Neuronal stem cell (in vitro differentiated cells): ENCODE measurements around the gene XYLT1.

Experiments
- DNase-seq: peaks from one replicate; pipeline ENCODE4 v3.0.0-alpha.2; 2013; ENCODE audit warnings: low spot score
- H2AFZ ChIP-seq: one replicate; pipeline ENCODE4 v1.6.1; 2013; ENCODE audit warnings: mild to moderate bottlenecking, low read length, inconsistent platforms
- H2AK5ac ChIP-seq: 2 replicates; pipeline ENCODE4 v1.6.1; 2013; ENCODE audit warnings: low read depth, mild to moderate bottlenecking, inconsistent platforms, low read length, moderate library complexity, mixed read lengths
- H2BK120ac ChIP-seq: 2 replicates; pipeline ENCODE4 v1.6.1; 2013; ENCODE audit warnings: low read depth, mild to moderate bottlenecking, inconsistent platforms, low read length, moderate library complexity, mixed read lengths
- H2BK12ac ChIP-seq: one replicate; pipeline ENCODE4 v1.6.1; 2013; ENCODE audit warnings: low read length, inconsistent platforms
- H2BK15ac ChIP-seq: 2 replicates; pipeline ENCODE4 v1.6.1; 2013; ENCODE audit warnings: mild to moderate bottlenecking, low read length, inconsistent platforms, mixed read lengths
- H2BK5ac ChIP-seq: one replicate; pipeline ENCODE4 v1.6.1; 2013; ENCODE audit warnings: inconsistent platforms, mild to moderate bottlenecking, low read length, moderate library complexity
- H3K14ac ChIP-seq: one replicate; pipeline ENCODE4 v1.6.1; 2013; ENCODE audit warnings: low read length, inconsistent platforms
- H3K18ac ChIP-seq: 2 replicates; pipeline ENCODE4 v1.6.1; 2013; ENCODE audit warnings: low read length, inconsistent platforms
- H3K23ac ChIP-seq: 2 replicates; pipeline ENCODE4 v1.6.1; 2013; ENCODE audit warnings: low read depth, mild to moderate bottlenecking, mixed read lengths, low read length, inconsistent platforms; ENCODE audit not compliant: poor library complexity
- H3K27ac ChIP-seq: replicated peaks from 3 replicates; pipeline ENCODE4 v1.5.1; 2013; ENCODE audit warnings: low read length, inconsistent platforms
- H3K27me3 ChIP-seq, 3 experiments: 2 replicates each; pipeline ENCODE4 v1.6.1; 2013; ENCODE audit warnings: low read length in 3 of 3, mild to moderate bottlenecking in 2 of 3, inconsistent platforms in 1 of 3, low read depth in 1 of 3, mixed read lengths in 1 of 3, moderate library complexity in 1 of 3; ENCODE audit not compliant: control insufficient read depth in 3 of 3, insufficient read depth in 3 of 3
- H3K36me3 ChIP-seq, 2 donors: replicated peaks in 1 of 2; 2 replicates each; pipeline ENCODE4 v1.6.1; 2013; ENCODE audit warnings: low read length in 2 of 2; ENCODE audit not compliant: control insufficient read depth in 2 of 2, insufficient read depth in 2 of 2
- H3K4ac ChIP-seq: 2 replicates; pipeline ENCODE4 v1.6.1; 2013; ENCODE audit warnings: inconsistent platforms, mild to moderate bottlenecking, low read length, moderate library complexity
- H3K4me1 ChIP-seq, 2 donors: 1 replicate in 1 of 2; 2 replicates in 1 of 2; pipeline ENCODE4 v1.6.1; 2013; ENCODE audit warnings: low read length in 2 of 2, low read depth in 1 of 2; ENCODE audit not compliant: control insufficient read depth in 2 of 2, insufficient read depth in 1 of 2
- H3K4me2 ChIP-seq: one replicate; pipeline ENCODE4 v1.6.1; 2013; ENCODE audit warnings: mild to moderate bottlenecking, low read length, inconsistent platforms; ENCODE audit not compliant: insufficient read depth, poor library complexity, severe bottlenecking
- H3K4me3 ChIP-seq, 2 donors: 2 replicates each; pipeline ENCODE4 v1.5.1; 2013; ENCODE audit warnings: low read length in 2 of 2, mild to moderate bottlenecking in 2 of 2, inconsistent platforms in 1 of 2, moderate library complexity in 1 of 2
- H3K79me1 ChIP-seq: one replicate; pipeline ENCODE4 v1.6.1; 2013; ENCODE audit warnings: low read depth, mild to moderate bottlenecking, inconsistent platforms, low read length, moderate library complexity
- H3K9ac ChIP-seq: one replicate; pipeline ENCODE4 v1.6.1; 2013; ENCODE audit warnings: mild to moderate bottlenecking, low read depth, low read length, inconsistent platforms; ENCODE audit not compliant: poor library complexity
- H3K9me3 ChIP-seq, 2 donors: replicated peaks in 1 of 2; 2 replicates each; pipeline versions ENCODE3 to v1.6.1; 2013; ENCODE audit warnings: low read length in 2 of 2, mild to moderate bottlenecking in 2 of 2, inconsistent platforms in 1 of 2, low read depth in 1 of 2, mixed read lengths in 1 of 2, moderate library complexity in 1 of 2; ENCODE audit not compliant: control insufficient read depth in 2 of 2, insufficient read depth in 1 of 2
- H4K8ac ChIP-seq: one replicate; pipeline ENCODE4 v1.6.1; 2013; ENCODE audit warnings: low read depth, mild to moderate bottlenecking, inconsistent platforms, low read length, moderate library complexity
- H4K91ac ChIP-seq: one replicate; pipeline ENCODE4 v1.6.1; 2013; ENCODE audit warnings: low read length, low read depth, mild to moderate bottlenecking, inconsistent platforms; ENCODE audit not compliant: poor library complexity
- WGBS, 2 donors: extraction: QIAGEN DNeasy Blood & Tissue Kit; methylation state at CpG; one replicate each; pipeline ENCODE4 v1.1.7; 2013; ENCODE audit warnings: missing lambda C conversion rate in 2 of 2, mixed read lengths in 1 of 2; ENCODE audit not compliant: insufficient read length in 2 of 2, insufficient replicate concordance in 1 of 2; ENCODE audit errors: extremely low coverage in 2 of 2; 5-methylcytosine and 5-hydroxymethylcytosine counted together

Gene XYLT1

DNA sequence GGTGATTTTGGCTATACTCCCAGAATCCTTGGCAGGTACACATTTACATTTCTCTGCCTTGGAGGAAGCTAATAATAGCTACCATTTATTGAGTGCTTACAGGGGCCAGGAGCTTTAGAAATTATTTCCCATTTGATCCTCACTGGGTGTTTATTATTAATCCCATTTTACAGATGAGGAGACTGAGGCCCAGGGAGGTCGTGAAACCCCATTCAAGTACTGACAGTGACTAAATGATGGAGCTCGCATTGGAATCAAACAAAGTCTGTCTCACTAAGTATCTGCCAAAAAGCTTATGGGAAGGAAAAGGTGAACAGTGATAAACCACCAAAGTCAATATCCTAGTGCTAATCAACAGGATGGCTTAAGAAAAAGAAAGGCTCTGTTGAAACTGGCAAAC, 33.3 kb upstream of the XYLT1 start:
- Histone ChIP-seq H3K27me3 (no peaks in the 10 kb centered on the region), H2BK15ac (no peak overlapping the region), H2BK120ac (no peak overlapping the region), H4K8ac (no peak overlapping the region), H3K27ac (no peak overlapping the region), H3K4me2 (no peak overlapping the region), H3K18ac (no peak overlapping the region), H2BK5ac (no peak overlapping the region), H2AK5ac (no peak overlapping the region), H3K36me3 (no peaks in the 10 kb centered on the region), H3K14ac (no peak overlapping the region), H3K4me1 (no peaks in the 10 kb centered on the region), H3K9ac (no peak overlapping the region), H3K9me3 (peaks cover 0 to 7% of the 10 kb centered on the region in 2 donors), H3K23ac (no peak overlapping the region), H3K79me1 (no peaks in the 10 kb centered on the region), H4K91ac (no peak overlapping the region), H2BK12ac (no peak overlapping the region), H3K4ac (no peak overlapping the region), H2AFZ (no peak overlapping the region), H3K4me3 (no peak overlapping the region)
- DNase-seq = no peak
- WGBS, 2 donors = no CpG with 5 or more reads among the region's 2 CpGs

DNA sequence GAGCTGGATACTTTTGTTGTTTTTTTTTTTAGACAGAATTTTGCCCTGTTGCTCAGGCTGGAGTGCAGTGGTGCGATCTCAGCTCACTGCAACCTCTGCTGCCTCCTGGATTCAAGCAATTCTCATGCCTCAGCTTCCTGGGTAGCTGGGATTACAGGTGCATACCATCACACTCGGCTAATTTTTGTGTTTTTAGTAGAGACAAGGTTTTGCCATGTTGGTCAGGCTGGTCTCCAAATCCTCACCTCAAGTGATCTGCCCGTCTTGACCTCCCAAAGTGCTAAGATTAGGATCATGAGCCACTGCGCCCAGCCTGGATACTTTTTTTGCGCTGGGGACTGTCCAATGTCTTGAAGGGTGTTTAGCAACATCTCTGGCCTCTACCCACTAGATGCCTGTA, 32.6 kb upstream of the XYLT1 start:
- H3K9me3 ChIP-seq = peaks cover 0 to 4% of the 10 kb centered on the region in 2 donors
- H2AK5ac ChIP-seq = no peak overlapping the region
- H2BK120ac ChIP-seq = no peak overlapping the region
- no peak overlapping the region for H3K18ac ChIP-seq
- no peak overlapping the region for H2BK5ac ChIP-seq
- H3K4me2 ChIP-seq = no peak overlapping the region
- H4K91ac ChIP-seq = no peak overlapping the region
- no peak overlapping the region for H4K8ac ChIP-seq
- no peak overlapping the region for H3K9ac ChIP-seq
- H2BK15ac ChIP-seq = no peak overlapping the region
- no CpG with 5 or more reads among the region's 5 CpGs for WGBS, 2 donors
- no peak overlapping the region for H3K4ac ChIP-seq
- H3K23ac ChIP-seq = no peak overlapping the region
- no peaks in the 10 kb centered on the region for H3K4me1 ChIP-seq
- H3K79me1 ChIP-seq = no peaks in the 10 kb centered on the region
- H3K27ac ChIP-seq = no peak overlapping the region
- H2BK12ac ChIP-seq = no peak overlapping the region
- no peak for DNase-seq
- H3K4me3 ChIP-seq = no peak overlapping the region
- H3K27me3 ChIP-seq = no peaks in the 10 kb centered on the region
- no peak overlapping the region for H3K14ac ChIP-seq
- no peaks in the 10 kb centered on the region for H3K36me3 ChIP-seq
- H2AFZ ChIP-seq = no peak overlapping the region

DNA sequence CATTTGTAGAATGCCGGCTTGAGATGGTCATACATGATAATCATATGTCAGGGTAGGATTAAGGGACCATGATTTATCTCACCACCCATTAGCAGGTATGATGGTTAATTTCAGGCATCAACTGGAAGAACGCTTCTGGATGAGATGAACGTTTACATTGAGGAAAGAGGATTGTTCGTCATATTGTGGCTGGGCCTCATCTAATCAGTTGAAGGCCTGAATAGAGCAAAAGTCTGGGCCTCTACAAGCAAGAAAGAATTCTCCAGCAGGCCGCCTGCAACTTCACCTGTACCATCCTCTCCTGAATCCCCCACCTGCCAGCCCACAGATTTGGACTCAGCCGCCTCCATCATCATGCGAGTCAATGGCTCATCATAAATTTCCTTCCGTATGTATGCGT, 30.6 kb upstream of the XYLT1 start:
- H3K4ac ChIP-seq = no peak overlapping the region
- no peak overlapping the region for H3K4me2 ChIP-seq
- H3K9me3 ChIP-seq = no peaks in the 10 kb centered on the region
- no peaks in the 10 kb centered on the region for H3K79me1 ChIP-seq
- no peak overlapping the region for H2AK5ac ChIP-seq
- no peak overlapping the region for H2AFZ ChIP-seq
- H2BK5ac ChIP-seq = no peak overlapping the region
- H3K4me1 ChIP-seq = no peaks in the 10 kb centered on the region
- H3K14ac ChIP-seq = no peak overlapping the region
- peak overlapping the region; percentile 90 for H4K8ac ChIP-seq
- H2BK120ac ChIP-seq = no peak overlapping the region
- no peak overlapping the region for H3K18ac ChIP-seq
- DNase-seq = no peak
- H2BK12ac ChIP-seq = no peak overlapping the region
- no peak overlapping the region for H3K4me3 ChIP-seq
- no peak overlapping the region for H3K27ac ChIP-seq
- no peak overlapping the region for H3K23ac ChIP-seq
- no peak overlapping the region for H2BK15ac ChIP-seq
- no peak overlapping the region for H3K9ac ChIP-seq
- H4K91ac ChIP-seq = no peak overlapping the region
- H3K36me3 ChIP-seq = no peaks in the 10 kb centered on the region
- WGBS, 2 donors = no CpG with 5 or more reads among the region's 9 CpGs
- no peaks in the 10 kb centered on the region for H3K27me3 ChIP-seq

DNA sequence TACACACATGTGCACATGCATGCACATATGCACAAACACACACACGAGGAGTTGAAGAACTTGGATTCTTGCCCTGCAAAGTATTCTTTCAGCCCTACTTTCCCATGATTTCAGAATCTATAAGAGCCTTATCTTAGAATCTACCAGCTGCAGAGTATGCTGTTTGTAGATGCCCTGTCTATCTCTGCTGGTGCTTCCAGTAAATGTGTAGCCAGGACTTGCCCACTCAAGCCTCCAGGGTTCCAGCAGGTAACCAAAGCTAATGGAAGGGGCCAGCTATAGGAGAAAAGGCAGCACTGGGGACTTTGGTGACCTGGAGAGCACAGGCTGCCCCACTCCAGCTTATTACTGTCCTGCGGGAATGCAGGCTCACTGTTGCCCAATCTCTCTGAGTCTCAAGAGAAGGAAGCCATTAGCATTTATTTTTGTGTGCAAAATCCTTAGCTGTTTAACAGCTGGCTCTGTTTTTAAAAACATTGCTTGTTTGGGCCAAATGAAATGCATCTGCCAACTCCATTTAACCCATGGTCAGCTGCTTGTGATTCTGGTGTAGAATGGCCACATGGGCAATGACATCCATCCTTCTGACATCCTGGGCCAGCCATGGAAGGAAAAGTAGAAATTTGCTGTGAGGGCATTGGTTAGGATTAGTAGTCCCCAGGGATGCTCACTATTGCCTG, 28.6 kb upstream of the XYLT1 start:
- no peak overlapping the region for H3K4me2 ChIP-seq
- H3K27me3 ChIP-seq = no peaks in the 10 kb centered on the region
- H3K23ac ChIP-seq = no peak overlapping the region
- no peak overlapping the region for H4K91ac ChIP-seq
- no peaks in the 10 kb centered on the region for H3K36me3 ChIP-seq
- H2BK12ac ChIP-seq = no peak overlapping the region
- no peak overlapping the region for H3K4me3 ChIP-seq
- DNase-seq = no peak
- no peak overlapping the region for H3K14ac ChIP-seq
- H3K18ac ChIP-seq = no peak overlapping the region
- H4K8ac ChIP-seq = no peak overlapping the region
- H3K9ac ChIP-seq = no peak overlapping the region
- no peaks in the 10 kb centered on the region for H3K79me1 ChIP-seq
- no CpG with 5 or more reads among the region's 2 CpGs for WGBS, 2 donors
- no peaks in the 10 kb centered on the region for H3K9me3 ChIP-seq
- no peak overlapping the region for H2BK15ac ChIP-seq
- H2AFZ ChIP-seq = no peak overlapping the region
- H3K4ac ChIP-seq = no peak overlapping the region
- H3K27ac ChIP-seq = no peak overlapping the region
- H2BK120ac ChIP-seq = no peak overlapping the region
- H2AK5ac ChIP-seq = no peak overlapping the region
- H3K4me1 ChIP-seq = no peaks in the 10 kb centered on the region
- H2BK5ac ChIP-seq = no peak overlapping the region
